ENCODE data around the gene SLC25A21.
"Not testable (repeated sequence)": the region's sequence is repeated elsewhere in the genome, so short reads cannot be mapped to it uniquely, and the experiment has no call there.

SLC25A21 gene

DNA sequence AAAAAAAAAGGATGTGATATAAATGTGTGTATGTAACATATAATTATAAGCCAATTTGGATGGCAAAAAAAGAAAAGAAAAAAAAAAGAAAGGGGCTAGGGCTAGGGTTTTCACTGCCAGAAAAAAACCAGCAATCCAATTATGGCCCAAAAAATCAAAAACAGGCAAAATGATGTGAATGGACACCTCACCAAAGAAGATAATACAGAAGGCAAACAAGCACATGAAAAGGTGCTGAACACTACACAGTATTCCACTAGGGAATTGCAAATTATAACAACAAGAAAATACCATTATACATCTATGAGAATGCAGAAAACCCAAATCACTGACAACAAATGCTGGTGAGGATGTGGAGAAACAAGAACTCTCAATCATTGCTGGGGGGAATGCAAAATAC is 13.3 kb upstream of the SLC25A21 start:
- DNase-seq: no peak

DNA sequence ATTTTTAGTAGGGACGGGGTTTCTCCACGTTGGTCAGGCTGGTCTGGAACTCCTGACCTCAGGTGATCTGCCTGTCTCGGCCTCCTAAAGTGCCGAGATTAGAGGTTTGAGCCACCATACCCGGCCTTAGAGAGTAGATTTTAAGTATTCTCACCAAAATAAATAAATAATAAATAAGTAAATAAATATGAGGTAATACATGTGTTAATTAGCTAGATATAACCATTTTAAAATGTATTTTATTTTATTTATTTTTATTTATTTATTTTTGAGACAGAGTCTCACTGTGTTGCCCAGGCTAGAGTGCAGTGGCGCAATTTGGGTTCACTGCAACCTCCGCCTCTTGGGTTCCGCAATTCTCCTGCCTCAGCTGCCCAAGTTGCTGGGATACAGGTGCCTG is 12.1 kb upstream of the SLC25A21 start:
- not testable (repeated sequence) for DNase-seq

DNA sequence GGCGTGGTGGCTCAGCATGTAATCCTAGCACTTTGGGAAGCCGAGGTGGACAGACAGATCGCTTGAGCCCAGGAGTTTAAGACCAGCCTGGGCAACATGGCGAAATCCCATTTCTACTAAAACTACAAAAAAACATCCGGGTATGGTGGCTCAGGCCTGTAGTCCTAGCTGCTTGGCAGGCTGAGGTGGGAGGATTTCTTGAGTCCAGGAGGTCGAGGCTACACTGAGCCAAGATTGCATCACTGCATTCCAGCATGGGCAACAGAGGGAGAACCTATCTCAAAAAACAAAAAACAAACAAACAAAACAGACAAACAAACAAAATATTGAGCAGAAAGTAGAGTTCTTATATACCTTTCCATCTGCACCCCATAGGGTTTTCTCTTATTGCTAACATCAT is 9.0 kb upstream of the SLC25A21 start:
- DNase-seq: no peak

DNA sequence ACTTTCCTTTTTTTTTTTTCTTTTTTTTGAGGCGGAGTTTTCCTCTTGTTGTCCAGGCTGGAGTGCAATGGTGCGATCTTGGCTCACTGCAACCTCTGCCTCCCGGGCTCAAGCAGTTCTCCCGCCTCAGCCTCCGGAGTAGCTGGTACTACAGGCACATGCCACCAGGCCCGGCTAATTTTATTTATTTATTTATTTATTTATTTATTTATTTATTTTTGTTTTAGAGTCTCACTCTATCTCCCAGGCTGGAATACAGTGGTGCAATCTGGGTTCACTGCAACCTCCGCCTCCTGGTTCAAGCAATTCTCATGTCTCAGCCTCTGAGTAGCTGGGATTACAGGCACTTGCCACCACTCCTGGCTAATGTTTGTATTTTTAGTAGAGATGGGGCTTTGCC is 8.5 kb upstream of the SLC25A21 start:
- DNase-seq: not testable (repeated sequence)

DNA sequence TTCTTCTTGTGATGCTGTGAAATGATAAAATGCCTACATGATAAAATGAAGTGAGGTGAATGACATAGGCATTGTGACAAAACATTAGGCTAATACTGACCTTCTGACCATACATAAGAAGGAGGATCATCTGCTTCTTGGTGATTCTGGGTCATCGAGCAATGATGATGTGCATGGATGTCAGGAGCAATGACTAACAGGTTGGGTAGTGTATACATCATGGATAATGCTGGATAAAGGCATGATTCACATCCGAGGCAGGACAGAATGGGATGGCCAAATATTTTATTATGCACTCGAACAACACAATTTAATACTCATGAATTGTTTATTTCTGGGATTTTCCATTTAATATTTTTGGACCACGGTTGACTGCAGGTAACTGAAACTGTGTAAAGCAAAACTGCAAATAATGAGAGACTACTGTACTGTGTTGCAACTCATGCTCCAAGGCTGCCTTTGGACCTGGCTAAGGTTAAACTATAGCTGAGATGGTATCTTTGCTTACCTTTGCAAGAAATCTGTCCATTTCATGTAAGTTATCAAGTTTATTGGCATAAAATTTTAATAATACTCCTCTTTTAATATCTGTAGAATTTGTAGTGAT is 7.6 kb upstream of the SLC25A21 start:
- DNase-seq: no peak

DNA sequence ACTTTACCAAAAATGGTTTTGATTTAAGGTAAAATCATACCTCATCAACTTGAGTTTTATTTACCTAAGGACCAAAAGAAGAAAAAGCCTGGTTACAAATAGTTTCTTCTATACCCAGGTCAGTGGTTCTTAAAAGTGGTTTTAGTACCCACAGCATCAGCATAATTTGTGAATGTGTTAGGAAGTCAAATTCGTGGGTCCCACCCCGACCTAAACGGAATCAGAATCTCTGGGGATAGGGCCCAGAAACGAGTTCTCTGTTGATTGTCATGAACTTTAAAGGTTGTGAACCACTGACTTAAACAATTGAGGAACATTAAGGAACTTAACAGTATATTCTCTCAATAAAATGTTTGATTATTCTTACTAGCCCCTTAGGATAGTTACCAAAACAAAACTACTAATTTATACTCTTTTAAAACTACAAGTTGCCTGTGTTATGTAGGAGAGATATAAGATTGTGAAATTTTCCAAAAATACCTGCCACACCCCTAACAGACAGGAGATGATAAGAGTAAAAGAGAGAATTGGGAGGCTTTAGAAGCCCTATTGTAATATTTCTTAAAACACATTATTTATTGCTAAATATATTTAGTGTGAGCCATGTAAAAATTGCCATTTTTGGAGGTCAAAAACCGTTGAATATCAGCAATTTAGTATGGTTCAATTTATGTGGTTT is 669 bp upstream of the SLC25A21 start:
- DNase-seq: no peak

DNA sequence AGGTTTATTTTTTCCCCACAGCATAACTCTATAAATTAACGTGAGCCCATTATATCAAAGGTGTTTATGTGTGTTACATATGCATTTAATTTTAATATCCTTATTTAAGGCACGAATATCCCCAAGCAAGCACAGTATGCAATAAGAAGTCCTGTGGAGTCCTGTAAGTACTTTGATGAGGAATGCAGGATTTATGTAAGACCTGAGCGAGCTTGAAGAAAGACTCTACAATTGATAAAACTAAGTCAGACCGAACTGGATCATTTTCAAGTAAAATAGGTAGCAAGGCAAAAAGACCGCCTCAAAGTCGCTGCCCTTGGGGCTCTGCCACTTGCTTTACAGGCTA is 755 bp downstream of the SLC25A21 start:
- DNase-seq: no peak

DNA sequence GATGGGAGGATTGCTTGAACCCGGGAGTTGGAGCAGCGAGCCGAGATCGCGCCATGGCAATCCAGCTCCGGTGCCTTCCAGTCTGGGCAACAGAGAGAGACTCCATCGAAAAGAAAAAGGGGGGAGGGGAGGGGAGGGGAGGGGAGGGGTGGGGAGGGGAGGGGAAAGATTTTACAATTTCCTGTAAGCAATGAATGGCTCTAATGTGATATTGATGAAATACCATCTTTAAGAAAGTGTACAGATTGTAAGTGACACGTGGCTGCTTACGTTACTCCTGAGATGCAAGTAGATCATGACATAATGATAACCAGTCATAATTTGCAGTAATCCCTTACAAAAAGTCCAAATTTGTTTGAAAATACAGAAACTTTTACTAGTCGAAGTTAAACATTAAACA is 1.4 kb downstream of the SLC25A21 start:
- DNase-seq: no peak

DNA sequence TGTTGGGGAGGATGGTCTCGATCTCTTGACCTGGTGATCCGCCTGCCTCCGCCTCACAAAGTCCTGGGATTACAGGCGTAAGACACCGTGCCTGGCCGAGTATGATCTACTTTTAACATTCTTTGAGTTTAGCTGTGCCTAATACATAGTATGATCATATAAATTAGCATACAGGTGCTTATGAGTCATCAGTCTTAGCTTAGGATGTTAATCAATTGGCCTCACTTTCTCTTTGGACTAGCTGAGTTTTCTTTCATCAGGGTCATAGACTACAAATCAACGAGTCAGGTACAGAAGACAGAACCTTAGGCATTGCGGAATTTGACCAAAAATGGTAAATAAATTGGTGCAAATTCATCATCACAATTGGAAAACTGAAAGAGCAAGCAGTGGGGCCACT is 2.2 kb downstream of the SLC25A21 start:
- DNase-seq: no peak

DNA sequence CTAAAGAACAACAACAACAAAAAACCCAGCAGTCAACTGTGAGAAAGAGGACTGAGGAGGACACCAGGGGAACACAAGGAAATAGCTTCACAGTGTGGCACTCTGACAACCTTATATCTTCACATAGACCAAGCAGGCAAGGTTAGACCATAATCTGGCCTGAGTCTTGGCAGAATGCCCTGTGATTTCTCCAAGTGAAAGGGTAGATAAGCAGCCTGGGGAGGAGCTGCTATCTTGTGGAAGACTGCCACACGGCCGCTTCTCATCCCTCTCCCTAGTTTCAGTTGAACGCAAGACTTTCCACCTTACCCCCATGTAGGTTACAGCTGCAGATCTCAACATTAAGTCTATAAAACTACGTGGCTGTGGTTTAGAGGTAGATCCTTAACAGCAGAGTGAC is 3.7 kb downstream of the SLC25A21 start:
- no peak for DNase-seq

DNA sequence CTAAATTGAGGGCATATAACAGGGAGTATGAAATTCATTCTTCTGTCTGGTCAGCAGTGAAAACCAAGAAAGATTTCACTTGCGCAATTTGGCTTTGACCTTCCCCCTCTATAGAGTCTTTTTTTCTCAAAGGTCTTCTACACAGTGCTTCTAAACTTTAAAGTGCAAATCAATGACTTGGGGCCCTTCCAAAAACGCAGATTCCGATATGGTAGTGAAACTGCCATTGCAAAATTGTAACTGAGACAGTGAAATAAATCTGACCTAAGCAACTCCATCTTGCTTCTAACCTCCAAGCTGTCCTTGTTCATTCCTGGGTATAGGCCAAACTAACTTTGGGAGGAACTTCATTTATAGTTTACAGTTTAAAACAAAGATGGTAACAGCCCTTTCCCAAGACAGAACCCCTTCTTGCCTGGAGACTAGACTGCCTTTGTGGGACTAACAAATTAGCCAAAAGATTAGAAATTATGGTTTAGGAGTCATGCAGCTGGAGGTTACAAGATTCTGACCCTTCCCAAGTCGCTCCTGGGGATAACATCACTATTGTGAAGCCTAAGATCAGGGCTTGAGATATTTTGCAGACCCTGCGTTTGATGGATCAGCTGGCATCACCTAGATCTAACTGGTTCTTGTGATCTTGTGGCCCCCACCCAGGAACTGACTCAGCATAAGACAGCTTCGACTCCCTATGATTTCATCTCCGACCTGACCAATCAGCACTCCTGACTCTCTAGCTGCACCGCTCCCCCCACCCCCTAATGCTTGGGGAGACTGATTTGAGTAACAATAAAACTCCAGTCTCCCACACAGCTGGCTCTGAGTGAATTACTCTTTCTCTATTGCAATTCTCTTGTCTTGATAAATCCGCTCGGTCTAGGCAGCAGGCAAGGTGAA is 5.0 kb downstream of the SLC25A21 start:
- DNase-seq: no peak

DNA sequence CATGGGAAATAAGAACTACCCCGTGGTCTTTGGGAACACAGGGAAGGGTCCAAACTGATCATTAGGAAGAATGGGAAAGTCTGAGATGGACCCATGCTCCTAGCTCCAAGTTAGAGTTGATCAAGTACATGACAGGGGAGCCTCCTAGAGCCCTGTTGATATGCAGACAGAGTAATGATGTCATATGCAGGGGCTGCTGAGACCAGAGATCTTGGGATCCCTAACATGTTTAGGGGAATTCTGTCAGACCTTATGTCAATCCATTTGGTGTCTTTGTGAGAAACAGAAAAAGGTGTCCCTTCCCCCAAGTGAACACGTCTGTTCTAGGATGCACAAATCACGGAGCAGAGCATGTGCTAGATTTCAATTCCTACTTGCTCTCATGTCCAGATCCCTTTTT is 6.6 kb downstream of the SLC25A21 start:
- no peak for DNase-seq

DNA sequence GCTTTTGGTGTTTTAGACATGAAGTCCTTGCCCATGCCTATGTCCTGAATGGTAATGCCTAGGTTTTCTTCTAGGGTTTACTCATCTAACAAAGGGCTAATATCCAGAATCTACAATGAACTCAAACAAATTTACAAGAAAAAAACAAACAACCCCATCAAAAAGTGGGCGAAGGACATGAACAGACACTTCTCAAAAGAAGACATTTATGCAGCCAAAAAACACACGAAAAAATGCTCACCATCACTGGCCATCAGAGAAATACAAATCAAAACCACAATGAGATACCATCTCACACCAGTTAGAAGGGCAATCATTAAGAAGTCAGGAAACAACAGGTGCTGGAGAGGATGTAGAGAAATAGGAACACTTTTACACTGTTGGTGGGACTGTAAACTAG is 10.1 kb downstream of the SLC25A21 start:
- DNase-seq: not testable (repeated sequence)

DNA sequence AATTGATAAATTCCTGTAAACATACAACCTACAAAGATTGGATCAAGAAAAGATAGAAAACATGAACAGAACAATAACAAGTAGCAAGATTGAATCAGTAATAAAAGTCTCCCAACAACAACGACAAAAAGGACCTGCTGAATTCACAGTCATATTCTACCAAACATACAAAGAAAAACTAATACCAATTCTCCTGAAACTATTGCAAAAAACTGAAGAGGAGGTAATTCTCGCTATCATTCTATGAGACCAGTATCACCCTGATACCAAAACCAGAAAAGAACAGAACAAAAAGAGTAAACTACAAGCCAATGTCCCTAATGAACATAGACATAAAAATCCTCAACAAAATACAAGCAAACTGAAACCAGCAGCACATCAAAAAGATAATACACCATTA is 14.4 kb downstream of the SLC25A21 start:
- no peak for DNase-seq

DNA sequence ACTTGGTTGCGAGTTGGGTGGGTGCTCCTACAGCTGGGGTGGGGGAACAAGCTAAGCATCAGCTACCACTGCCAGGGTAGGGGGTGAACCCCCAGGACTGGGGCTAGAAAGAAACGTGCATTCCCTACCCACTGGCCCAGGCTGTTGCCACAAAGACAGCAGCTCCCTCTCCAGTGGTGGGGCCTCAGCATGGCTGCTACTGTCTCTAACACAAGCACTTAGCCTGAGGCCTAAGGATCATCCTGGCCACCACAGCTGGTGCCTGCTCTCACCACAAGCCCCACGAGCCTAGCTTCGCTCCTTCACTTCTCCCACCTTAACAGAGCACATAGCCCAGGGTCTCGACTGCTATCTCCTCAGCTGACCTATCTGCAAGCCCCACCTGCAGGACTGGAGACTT is 18.9 kb downstream of the SLC25A21 start:
- no peak for DNase-seq

DNA sequence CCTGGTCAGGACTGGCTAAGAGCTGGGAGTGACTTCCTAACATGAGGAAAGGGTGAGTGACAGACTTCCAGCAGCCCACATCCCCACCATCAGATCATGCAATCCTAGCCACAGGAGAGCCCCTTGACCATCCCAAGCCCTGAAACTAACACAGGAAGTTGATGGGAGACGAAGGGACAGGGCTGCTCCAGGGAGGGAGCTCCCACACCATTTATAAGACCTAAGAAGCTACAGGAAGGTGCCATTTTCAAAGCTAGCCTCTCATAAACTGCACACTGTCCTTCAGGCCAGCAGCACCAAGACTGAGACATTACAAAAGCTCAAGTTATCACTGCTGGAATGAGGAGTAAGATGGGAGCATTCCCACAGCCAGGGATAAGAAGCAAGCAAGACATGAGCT is 19.4 kb downstream of the SLC25A21 start:
- no peak for DNase-seq

DNA sequence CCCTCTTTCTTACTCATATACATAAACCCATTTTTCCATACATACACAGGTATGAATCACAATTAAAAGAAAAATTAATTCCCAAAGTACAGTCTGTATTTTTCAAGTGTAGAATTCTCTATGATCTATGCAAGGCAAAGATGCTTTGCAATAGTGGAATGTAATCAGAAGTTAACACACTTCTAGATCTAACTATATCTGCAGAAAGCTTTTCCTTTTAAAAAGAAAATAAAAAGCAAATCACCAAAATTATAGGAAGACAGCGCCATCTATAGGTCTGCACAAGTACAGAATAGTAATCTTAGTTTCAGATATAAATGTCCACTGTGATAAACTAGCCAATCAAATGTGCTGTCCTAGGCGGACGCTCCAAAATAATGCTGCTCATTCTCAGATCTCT is 22.0 kb downstream of the SLC25A21 start:
- DNase-seq: peak; percentile 5 to 12

DNA sequence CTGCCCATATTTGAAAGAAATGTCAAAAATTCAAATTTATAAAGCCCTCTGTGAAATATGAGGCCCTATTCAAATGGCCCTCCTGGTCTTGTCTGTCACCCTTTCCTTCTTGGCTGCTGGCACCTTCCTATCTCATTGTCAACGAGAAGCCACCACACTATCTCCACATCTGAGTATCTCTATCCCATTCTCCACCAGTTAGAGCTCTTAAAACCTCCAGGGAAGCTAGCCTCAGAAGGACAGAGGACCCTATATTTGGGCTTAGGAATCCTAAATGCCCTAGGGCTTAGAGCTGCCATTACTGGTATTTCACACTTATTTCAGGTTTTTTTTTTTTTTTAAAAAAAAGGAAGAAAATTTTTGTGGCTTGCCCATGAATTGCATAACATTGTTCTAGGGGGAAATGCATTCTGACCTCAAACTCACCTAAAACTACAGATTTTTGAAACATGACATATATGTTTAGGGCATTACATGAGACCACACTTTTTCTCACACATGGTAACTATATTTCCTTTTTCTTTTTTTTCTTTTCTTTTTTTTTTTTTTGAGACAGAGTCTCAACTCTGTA is 25.0 kb downstream of the SLC25A21 start:
- no peak for DNase-seq

DNA sequence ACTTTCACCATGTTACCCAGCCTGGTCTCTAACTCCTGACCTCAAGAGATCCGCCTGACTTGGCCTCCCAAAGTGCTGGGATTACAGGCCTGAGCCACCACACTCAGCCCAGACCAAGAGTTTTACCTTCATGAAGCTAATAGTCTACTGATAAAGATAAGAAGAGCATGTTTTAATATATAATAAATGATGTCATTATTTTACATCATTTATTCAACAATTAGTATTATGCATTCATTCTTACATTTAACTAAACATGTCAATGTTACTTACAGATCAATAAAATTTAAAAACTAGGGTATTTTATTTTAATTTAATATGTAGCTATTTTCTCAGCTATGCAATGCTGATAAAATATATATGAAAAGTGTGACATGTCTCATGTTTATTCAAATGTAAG is 26.0 kb downstream of the SLC25A21 start:
- DNase-seq: not testable (repeated sequence)

DNA sequence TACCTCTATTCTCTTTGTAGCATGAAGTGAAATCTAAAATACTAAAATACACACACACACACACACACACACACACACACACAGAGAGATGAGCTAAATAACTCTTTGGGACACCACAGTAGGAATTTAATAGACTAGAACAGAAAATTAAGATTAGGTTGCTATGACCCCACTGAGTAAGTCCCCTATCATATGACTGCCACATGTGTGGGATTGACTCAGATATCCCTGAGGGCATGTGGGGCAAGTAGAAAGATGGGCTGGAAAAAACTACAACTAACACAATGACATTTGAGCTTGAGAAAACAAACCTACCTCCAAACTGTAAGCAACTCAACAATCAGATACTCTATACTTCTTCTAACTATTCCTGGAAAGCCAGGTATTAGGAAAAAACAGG is 27.0 kb downstream of the SLC25A21 start:
- DNase-seq: no peak

DNA sequence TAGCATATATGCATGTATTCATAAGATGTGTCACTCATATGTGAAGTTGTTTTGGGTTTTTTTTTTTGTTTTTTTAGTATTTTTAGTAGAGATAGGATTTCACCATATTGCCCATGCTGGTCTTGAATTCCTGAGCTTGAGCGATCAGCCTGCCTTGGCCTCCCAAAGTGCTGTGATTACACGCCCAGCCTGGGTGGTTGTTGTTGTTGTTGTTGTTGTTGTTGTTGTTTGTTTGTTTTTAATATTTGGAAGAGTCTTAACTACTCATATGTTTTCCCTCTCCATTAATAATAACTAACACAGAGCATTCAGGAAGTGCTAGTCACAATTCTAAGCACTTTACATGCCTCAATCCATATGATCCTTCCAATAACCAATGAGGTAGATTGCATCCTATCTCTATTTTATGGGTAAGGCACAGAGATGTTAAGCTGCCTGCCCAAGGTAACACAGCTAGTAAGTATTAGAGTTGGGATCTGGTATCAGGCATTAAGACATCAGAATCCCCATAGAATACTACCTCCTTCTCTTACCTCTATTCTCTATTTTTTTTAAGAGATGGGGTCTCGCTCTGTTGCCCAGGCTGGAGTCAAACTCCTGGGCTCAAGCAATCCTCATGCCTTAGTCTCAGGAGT is 27.6 kb downstream of the SLC25A21 start:
- no peak for DNase-seq

DNA sequence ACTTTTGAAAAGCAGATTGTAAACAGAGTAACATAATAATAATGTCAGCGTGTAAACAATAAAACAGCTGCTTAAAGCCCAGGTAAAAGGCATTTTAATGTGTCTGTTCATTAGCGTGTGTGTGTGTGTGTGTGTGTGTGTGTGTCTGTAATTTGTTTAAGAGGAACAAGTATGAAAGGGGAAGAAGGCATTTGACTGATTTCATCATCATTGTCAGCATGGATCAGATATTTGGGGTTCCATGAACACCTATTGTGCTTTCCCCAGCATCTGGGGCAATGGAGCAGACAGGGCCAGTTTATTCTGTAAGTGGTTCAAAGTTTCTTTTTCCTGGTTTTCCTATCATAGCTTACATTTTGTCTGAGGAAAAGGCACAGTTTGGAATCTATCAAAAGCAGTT is 28.9 kb downstream of the SLC25A21 start:
- no peak for DNase-seq

DNA sequence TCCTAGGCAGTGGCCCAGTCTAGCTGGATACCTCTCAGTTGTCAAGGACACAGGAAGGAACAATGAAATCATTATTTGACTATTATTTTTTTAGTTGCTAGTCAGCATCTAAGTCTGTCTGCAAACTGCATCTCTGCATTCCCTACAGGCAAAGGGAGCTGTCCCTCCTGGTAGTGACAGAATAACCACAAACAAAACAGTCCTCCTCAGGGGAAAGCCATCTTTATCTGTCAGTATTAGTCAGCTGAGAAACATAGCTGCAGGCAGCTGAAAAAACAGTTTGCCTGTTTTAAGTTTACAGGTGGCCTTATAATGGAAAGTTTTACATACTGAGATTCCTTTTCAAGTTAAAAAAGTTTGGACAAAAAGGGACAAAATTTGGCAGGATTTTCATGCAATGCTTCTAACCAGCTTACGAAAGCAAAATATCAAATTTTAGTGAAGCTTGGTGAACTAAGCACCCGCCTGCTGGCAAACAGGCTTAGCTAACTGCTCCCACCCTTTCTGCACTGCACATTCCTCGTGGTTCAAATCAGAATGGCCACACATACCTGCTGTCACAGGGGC is 29.5 kb downstream of the SLC25A21 start:
- no peak for DNase-seq
